RPMI7951 (cell line): ENCODE measurements around the gene COL5A1. TPM values are rescaled to one million over a fixed set of nuclear protein-coding genes. Genes with fewer than 3 reads are reported as not detected.
"Not testable (repeated sequence)": the region's sequence is repeated elsewhere in the genome, so short reads cannot be mapped to it uniquely, and the experiment has no call there.

Experiments used
- DNase-seq: peaks from one replicate; pipeline ENCODE4 v3.0.0-alpha.2; 2012; ENCODE audit warnings: low read depth
- total RNA-seq: library from RNA; depleted of rRNA; stranded (reverse); fragments of >200 nt; shearing (Covaris generic); gene quantifications from 2 replicates; pipeline ENCODE4 v1.2.3, GENCODE V29; 2014

COL5A1 gene
- total RNA-seq, 1 experiment from 2014 or later, result 138 TPM

DNA sequence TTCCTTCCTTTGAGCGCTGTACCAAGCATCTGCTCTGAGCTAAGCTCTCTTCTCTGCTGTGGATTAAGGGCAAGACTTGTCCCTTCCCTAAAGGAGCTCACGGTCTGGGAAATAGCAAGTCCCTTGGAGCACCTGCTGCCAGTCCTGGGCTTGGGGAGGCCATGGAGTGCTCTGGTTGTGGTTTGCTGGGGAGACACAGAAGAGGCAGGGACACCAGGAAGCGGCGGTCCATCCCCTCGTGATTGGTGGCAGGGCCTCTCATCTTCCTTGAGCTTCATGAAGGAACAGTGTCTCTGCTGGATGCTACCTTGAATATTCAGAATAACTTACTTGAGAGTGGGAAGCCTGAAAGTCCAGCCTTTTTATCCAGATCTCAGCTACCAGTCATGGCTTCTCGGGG, 35.3 kb downstream of the COL5A1 start:
- no peak for DNase-seq

- no peak for DNase-seq
Observed at GRCh38 chr9:134677743-134678142, 36.1 kb downstream of the COL5A1 start.

GRCh38 chr9:134678206-134678605, 36.6 kb downstream of the COL5A1 start:
- no peak for DNase-seq

- no peak for DNase-seq
Observed at GRCh38 chr9:134678666-134679443, 37.3 kb downstream of the COL5A1 start.

GRCh38 chr9:134679616-134680392, 38.2 kb downstream of the COL5A1 start:
- DNase-seq, result no peak

DNA sequence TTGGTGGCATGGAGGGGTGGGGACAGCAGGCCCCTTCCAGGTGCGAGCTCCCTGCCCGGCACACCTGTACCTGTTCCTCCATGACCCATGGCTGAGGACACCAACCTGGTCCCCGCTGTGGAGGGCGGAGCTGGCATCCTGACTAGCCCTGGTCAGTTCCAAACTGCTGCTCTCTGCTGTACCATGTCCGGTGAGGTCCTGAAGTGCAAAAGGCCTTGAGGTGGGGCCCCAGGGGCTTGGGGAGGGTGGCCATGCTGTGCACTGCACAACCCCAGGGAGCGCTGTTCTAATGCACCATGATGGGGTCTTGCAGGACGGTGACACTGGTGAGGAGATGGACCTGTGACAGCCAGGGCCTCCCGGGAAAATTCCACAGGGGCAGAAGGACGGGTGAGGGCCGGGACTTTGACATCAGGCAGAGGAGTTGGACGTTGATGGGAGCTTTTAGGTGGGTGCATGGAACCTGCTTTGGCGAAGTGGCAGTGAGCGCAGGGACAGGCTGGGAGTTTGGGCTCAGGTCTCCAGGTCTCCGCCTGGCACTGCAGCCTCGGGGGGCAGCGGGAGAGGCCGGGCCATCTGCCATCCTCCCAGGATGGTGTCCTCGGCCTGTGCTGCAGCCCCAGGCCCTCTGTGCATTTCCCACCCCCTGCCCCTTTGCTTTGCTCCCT, 38.9 kb downstream of the COL5A1 start:
- no peak for DNase-seq

- DNase-seq, result peak; percentile 67
Observed at GRCh38 chr9:134681061-134681661, 39.6 kb downstream of the COL5A1 start.

GRCh38 chr9:134682026-134682425, 40.4 kb downstream of the COL5A1 start:
- DNase-seq, result no peak

DNA sequence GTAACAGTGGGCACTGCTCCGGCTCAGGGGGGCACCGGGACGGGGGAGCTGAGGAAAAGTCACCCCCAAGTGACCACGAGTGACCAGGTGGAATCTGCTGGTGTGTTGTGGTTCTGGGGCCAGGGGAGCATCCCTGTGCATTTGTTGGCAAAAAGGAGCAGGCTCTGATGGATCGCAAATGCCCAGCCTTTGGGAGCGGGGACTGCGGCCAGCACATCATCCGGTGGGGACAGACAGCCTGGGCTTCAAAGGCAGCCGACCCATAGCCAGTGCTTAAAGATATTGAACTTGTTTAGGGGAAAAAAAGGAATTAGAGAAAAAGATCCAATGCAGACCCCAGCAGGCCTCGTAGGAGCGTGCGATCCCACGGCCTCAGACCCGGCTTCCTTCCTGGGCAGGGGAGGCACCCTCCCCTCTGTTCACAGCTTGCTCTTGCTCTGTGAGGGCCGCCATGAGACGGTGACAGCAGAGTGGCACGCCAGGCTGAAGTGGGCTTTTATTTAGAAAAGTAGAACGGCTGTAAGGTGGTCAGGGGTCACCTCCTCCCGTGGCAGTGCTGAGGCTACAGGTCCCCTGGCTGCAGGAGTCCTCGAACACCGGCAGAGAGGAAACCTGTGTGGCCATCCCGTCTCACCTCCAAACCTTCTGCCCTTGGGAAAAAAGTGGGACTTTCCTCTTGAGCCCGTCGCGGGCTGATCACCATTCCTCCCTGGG, 41.2 kb downstream of the COL5A1 start:
- DNase-seq, result no peak

- DNase-seq, result peak; percentile 64
Observed at GRCh38 chr9:134683714-134684374, 42.2 kb downstream of the COL5A1 start.

DNA sequence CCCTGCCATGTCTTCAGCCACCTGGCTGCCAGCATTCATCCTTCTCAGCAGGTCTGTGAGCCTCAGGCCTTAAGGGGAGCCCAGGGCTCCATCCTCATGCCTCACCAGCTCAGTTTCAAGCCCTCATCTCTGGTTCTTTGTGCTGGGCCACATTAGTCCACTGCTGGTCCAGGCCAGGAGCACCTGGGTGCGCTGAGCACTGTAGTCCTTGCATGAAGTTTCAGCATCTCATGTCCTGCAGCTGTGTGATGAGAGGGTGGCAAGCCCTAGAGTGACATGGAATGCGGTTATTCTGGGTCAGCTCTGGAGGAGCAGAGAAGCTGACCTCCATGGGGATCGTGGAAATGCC, 42.7 kb downstream of the COL5A1 start:
- no peak for DNase-seq

DNA sequence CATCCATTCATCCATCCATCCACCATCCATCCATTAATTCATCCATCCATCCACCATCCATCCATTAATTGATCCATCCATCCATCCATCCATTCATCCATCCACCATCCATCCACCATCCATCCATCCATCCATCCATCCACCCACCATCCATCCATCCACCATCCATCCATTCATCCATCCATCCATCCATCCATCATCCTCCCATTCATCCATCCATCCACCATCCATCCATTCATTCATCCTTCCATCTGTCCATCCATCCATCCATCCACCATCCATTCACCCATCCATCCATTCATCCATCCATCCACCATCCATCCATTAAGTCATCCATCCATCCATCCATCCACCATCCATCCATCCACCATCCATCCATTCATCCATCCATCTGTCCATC, 43.3 kb downstream of the COL5A1 start:
- not testable (repeated sequence) for DNase-seq

GRCh38 chr9:134685784-134686183, 44.2 kb downstream of the COL5A1 start:
- DNase-seq, result no peak

GRCh38 chr9:134686896-134687295, 45.3 kb downstream of the COL5A1 start:
- DNase-seq, result no peak

DNA sequence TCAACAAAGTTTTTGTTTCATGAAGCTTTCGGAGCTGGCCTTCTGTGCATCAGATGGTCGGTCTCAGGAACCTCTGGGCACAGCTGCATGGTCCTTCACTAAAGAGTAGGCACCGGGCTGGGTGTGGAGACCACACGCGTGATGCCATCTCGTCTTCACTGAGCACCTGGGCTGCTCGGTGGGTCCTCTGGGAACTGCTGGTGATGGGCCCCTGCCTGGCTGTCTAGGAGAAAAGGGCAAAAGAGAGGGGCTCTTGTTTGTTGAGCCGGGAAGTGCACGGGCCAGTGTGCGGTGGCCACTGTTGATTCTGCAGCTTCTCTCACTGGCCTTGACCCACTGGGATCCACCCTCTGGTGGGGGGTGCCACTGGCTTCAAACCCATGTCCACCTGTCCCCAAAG, 46.0 kb downstream of the COL5A1 start:
- no peak for DNase-seq

DNA sequence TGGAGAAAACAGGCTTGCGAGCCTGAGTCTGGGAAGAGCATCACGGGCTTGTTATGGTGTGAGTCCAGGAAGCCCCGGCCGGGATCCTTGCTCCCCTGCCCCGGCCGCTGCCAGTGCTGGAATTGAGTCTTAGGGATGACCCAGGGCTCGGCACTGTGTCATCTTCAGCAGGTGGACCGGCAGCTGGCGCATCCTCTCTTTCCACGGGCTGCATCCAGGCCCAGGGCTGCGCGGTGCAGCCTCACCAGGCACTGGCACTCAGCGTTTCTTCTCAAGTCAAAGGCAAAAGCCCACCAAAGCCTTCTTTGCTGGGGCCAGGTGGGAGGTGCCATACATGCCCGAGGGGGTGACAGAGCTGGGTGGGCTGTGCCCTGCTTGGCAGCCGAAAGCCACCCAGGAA, 46.6 kb downstream of the COL5A1 start:
- DNase-seq, result no peak

- DNase-seq, result no peak
Observed at GRCh38 chr9:134688661-134689320, 47.2 kb downstream of the COL5A1 start.

DNA sequence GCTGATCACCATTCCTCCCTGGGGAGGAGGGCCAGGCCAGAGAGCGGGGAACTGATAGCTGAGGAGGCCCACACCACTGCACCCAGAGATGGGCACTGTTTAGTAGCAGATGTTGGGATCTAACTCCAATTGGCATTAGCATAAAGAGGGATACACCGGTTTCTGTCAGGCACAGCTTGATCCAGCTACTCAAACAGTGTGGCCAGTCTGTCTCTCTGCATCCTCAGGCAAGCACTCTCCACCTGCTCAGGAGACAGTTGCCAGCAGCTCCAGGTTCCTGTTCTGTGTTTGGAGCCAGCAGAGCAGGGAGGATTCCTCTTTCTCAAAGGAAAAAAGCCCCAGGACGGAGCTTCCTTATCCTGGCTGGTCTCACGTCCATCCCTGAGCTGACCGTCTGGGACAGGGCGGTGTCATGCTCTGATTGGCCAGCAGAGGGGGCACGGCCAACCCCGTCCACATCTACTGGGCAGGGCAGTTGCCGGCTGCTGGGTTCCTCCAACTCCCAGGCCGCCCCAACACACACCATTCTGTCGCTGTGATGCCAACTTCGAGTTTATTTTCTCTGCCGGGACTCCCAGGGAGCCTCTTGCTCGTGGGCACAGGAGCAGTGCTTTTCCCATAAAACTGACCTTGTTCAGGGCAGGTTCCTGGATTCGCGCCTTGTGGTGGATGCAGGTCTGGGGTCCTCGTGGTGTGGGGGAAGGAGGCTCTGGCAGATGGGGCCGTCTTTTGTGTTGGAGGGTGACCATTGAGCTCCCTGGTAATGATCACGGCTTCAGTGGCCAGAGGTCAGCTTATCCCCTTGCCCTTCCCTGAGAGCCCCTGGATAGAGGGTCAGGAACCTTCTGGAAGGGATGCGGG, 47.9 kb downstream of the COL5A1 start:
- peak; percentile 54 for DNase-seq

GRCh38 chr9:134690301-134690751, 48.7 kb downstream of the COL5A1 start:
- no peak for DNase-seq
